H1 (cell line): Measurements from ENCODE around the gene HBS1L. TPM values are rescaled to one million over a fixed set of nuclear protein-coding genes. Genes with fewer than 3 reads are reported as not detected.

Source experiments
- CTCF ChIA-PET: fragments of 300-600 bp; sonication (Branson Sonifier 250); formaldehyde crosslinking; loops from one replicate; lab custom pipeline; 2021; ENCODE audit not compliant: partially characterized antibody; lab: Charles Lee
- POLR2A ChIA-PET: fragments of 300-600 bp; sonication (Branson Sonifier 250); formaldehyde crosslinking; loops from one replicate; lab custom pipeline; 2021; ENCODE audit warnings: inconsistent platforms; ENCODE audit not compliant: partially characterized antibody; lab: Charles Lee
- DNase-seq, 2 experiments: peaks; one replicate each; pipeline versions ENCODE4 v3.0.0 to v3.0.0-alpha.2; 2010 to 2022; ENCODE audit warnings: low spot score in 2 of 2, low read depth in 1 of 2, mixed read lengths in 1 of 2
- FAIRE-seq: peaks from 2 replicates; lab custom pipeline; 2011; peaks lifted over from hg19 to GRCh38; lab: Jason Lieb, UNC
- H2AFZ ChIP-seq: 2 replicates; pipeline ENCODE4 v1.8.1; 2012; ENCODE audit warnings: low read length, inconsistent platforms
- H2AK5ac ChIP-seq: 2 replicates; pipeline ENCODE4 v1.6.1; 2013; ENCODE audit warnings: low read depth, low read length
- H2BK120ac ChIP-seq: replicated peaks from 2 replicates; pipeline ENCODE3; 2013; ENCODE audit warnings: low read depth, low read length, inconsistent platforms
- H2BK12ac ChIP-seq: 2 replicates; pipeline ENCODE4 v1.6.1; 2013; ENCODE audit warnings: low read depth, low read length
- H2BK15ac ChIP-seq: 2 replicates; pipeline ENCODE4 v1.6.1; 2013; ENCODE audit warnings: low read length
- H2BK20ac ChIP-seq: 2 replicates; pipeline ENCODE4 v1.6.1; 2013; ENCODE audit warnings: low read length
- H2BK5ac ChIP-seq: 2 replicates; pipeline ENCODE4 v1.6.1; 2013; ENCODE audit warnings: low read depth, low read length
- H3K14ac ChIP-seq: 2 replicates; pipeline ENCODE4 v1.6.1; 2013; ENCODE audit warnings: inconsistent platforms; ENCODE audit not compliant: insufficient read length
- H3K18ac ChIP-seq: 2 replicates; pipeline ENCODE4 v1.6.1; 2013; ENCODE audit warnings: low read length; ENCODE audit errors: extremely low read depth
- H3K23ac ChIP-seq: 2 replicates; pipeline ENCODE4 v1.6.1; 2013; ENCODE audit warnings: inconsistent platforms; ENCODE audit not compliant: insufficient read length
- H3K23me2 ChIP-seq: 2 replicates; pipeline ENCODE4 v1.6.1; 2013; ENCODE audit warnings: low read depth, low read length
- H3K27ac ChIP-seq: 2 replicates; pipeline ENCODE4 v1.6.1; 2011; ENCODE audit warnings: low read depth, low read length, inconsistent platforms
- H3K27me3 ChIP-seq, 4 experiments: replicated peaks in 1 of 4; 1 replicate in 1 of 4; 2 replicates in 3 of 4; pipeline versions ENCODE4 v1.6.1 to v1.8.1; 2011 to 2013; ENCODE audit warnings: low read length in 3 of 4, mild to moderate bottlenecking in 3 of 4, inconsistent platforms in 2 of 4, mixed read lengths in 2 of 4, moderate library complexity in 1 of 4; ENCODE audit not compliant: control insufficient read depth in 3 of 4, insufficient read depth in 3 of 4; ENCODE audit errors: extremely low read depth in 1 of 4
- H3K36me3 ChIP-seq, 4 experiments: 2 replicates each; pipeline versions ENCODE4 v1.6.1 to v1.8.1; 2011 to 2013; ENCODE audit warnings: mild to moderate bottlenecking in 4 of 4, low read length in 3 of 4, moderate library complexity in 2 of 4, control low read depth in 1 of 4, inconsistent platforms in 1 of 4; ENCODE audit not compliant: insufficient read depth in 4 of 4, control insufficient read depth in 2 of 4
- H3K4ac ChIP-seq: replicated peaks from 2 replicates; pipeline ENCODE3; 2013; ENCODE audit warnings: low read length, low read depth, mixed read lengths, inconsistent platforms; ENCODE audit not compliant: insufficient read length
- H3K4me1 ChIP-seq, 4 experiments: replicated peaks in 1 of 4; 1 replicate in 1 of 4; 2 replicates in 3 of 4; pipeline versions ENCODE4 v1.6.1 to v1.8.1; 2011 to 2013; ENCODE audit warnings: low read length in 3 of 4, inconsistent platforms in 2 of 4, mixed read lengths in 1 of 4; ENCODE audit not compliant: insufficient read depth in 4 of 4, control insufficient read depth in 3 of 4
- H3K4me2 ChIP-seq, 2 experiments: 2 replicates each; pipeline versions ENCODE4 v1.6.1 to v1.8.1; 2011 to 2013; ENCODE audit warnings: low read depth in 2 of 2, low read length in 2 of 2, control low read depth in 1 of 2, inconsistent platforms in 1 of 2, mild to moderate bottlenecking in 1 of 2; ENCODE audit not compliant: insufficient read depth in 1 of 2
- H3K4me3 ChIP-seq, 4 experiments: fragments of 200-600, 300-600 bp in 1 of 4; sonication (generic), shearing (Covaris generic), sonication (Bioruptor Twin) in 1 of 4; 2 replicates each; pipeline versions ENCODE4 v1.5.1 to v1.8.1; 2011 to 2016; ENCODE audit warnings: low read length in 4 of 4, low read depth in 3 of 4, control low read depth in 2 of 4, inconsistent platforms in 2 of 4, mild to moderate bottlenecking in 2 of 4, mixed read lengths in 1 of 4, moderate library complexity in 1 of 4; ENCODE audit not compliant: insufficient read depth in 2 of 4; ENCODE audit errors: extremely low read depth in 1 of 4
- H3K56ac ChIP-seq: replicated peaks from 2 replicates; pipeline ENCODE3; 2013; ENCODE audit warnings: low read depth, mild to moderate bottlenecking, mixed read lengths, low read length, inconsistent platforms; ENCODE audit not compliant: insufficient read length
- H3K79me1 ChIP-seq: 2 replicates; pipeline ENCODE4 v1.6.1; 2013; ENCODE audit warnings: low read depth, low read length, control low read depth
- H3K79me2 ChIP-seq, 2 experiments: 2 replicates each; pipeline versions ENCODE4 v1.6.1 to v1.8.1; 2012 to 2013; ENCODE audit warnings: low read length in 2 of 2, mild to moderate bottlenecking in 2 of 2, inconsistent platforms in 1 of 2; ENCODE audit not compliant: insufficient read depth in 2 of 2, control insufficient read depth in 1 of 2
- H3K9ac ChIP-seq, 4 experiments: replicated peaks in 1 of 4; 1 replicate in 1 of 4; 2 replicates in 3 of 4; pipeline versions ENCODE4 v1.6.1 to v1.8.1; 2011 to 2013; ENCODE audit warnings: low read depth in 3 of 4, low read length in 3 of 4, control low read depth in 2 of 4, mild to moderate bottlenecking in 2 of 4, moderate library complexity in 2 of 4, inconsistent platforms in 1 of 4; ENCODE audit errors: extremely low read depth in 1 of 4
- H3K9me3 ChIP-seq, 2 experiments: 2 replicates each; pipeline versions ENCODE4 v1.6.1 to v1.8.1; 2012 to 2013; ENCODE audit warnings: mild to moderate bottlenecking in 2 of 2, moderate library complexity in 2 of 2, control low read depth in 1 of 2, inconsistent platforms in 1 of 2, low read depth in 1 of 2, low read length in 1 of 2, mixed read lengths in 1 of 2; ENCODE audit not compliant: insufficient read depth in 2 of 2
- H4K20me1 ChIP-seq, 2 experiments: replicated peaks in 1 of 2; 2 replicates each; pipeline versions ENCODE3 to v1.8.1; 2011 to 2013; ENCODE audit warnings: inconsistent platforms in 2 of 2, low read length in 2 of 2, mild to moderate bottlenecking in 1 of 2; ENCODE audit not compliant: insufficient read depth in 2 of 2, control insufficient read depth in 1 of 2
- H4K5ac ChIP-seq: 2 replicates; pipeline ENCODE4 v1.6.1; 2013; ENCODE audit warnings: low read length, low read depth, mixed read lengths, inconsistent platforms; ENCODE audit not compliant: insufficient read length
- H4K8ac ChIP-seq: 2 replicates; pipeline ENCODE4 v1.8.0; 2013; ENCODE audit warnings: mild to moderate bottlenecking, moderate library complexity, low read length, inconsistent platforms; ENCODE audit not compliant: insufficient read depth; ENCODE audit errors: extremely low read depth
- H4K91ac ChIP-seq: replicated peaks from 2 replicates; pipeline ENCODE3; 2013; ENCODE audit warnings: low read length, mixed read lengths, inconsistent platforms; ENCODE audit not compliant: insufficient read length
- ATF2 ChIP-seq: IDR thresholded peaks from 2 replicates; pipeline ENCODE4 v1.6.1; 2012; ENCODE audit warnings: low read length, inconsistent platforms
- BACH1 ChIP-seq: IDR thresholded peaks from 2 replicates; pipeline ENCODE4 v1.6.1; 2012; ENCODE audit warnings: low read length, improper control_type of control experiment
- CTCF ChIP-seq, 3 experiments: IDR thresholded peaks; 1 replicate in 2 of 3; 2 replicates in 1 of 3; pipeline versions ENCODE4 v1.5.1 to v1.6.1; 2011; ENCODE audit warnings: low read length in 3 of 3, mild to moderate bottlenecking in 3 of 3, inconsistent platforms in 2 of 3, low read depth in 1 of 3, moderate library complexity in 1 of 3; ENCODE audit not compliant: insufficient read depth in 1 of 3; ENCODE audit errors: control extremely low read depth in 1 of 3
- JUN ChIP-seq: IDR thresholded peaks from 2 replicates; pipeline ENCODE4 v1.6.1; 2011; ENCODE audit warnings: low read depth, mild to moderate bottlenecking, improper control_type of control experiment, low read length
- MAFK ChIP-seq: IDR thresholded peaks from 2 replicates; pipeline ENCODE4 v1.6.1; 2012; ENCODE audit warnings: low read depth, mild to moderate bottlenecking, improper control_type of control experiment, low read length
- POU5F1 ChIP-seq: IDR thresholded peaks from 2 replicates; pipeline ENCODE4 v1.6.1; 2011; ENCODE audit warnings: low read depth, mild to moderate bottlenecking, low read length, moderate library complexity
- SIN3A ChIP-seq, 2 experiments: IDR thresholded peaks in 1 of 2; conservative IDR thresholded peaks in 1 of 2; 2 replicates each; pipeline ENCODE4 v1.6.1; 2011 to 2012; ENCODE audit warnings: low read length in 2 of 2, improper control_type of control experiment in 1 of 2, low read depth in 1 of 2, mild to moderate bottlenecking in 1 of 2
- SUZ12 ChIP-seq: fragments of 200-600 bp; sonication (generic); IDR thresholded peaks from 2 replicates; pipeline ENCODE4 v1.6.1; 2012; ENCODE audit warnings: mild to moderate bottlenecking, inconsistent platforms, low read length, moderate library complexity, mixed read lengths
- TAF7 ChIP-seq: optimal IDR thresholded peaks from 2 replicates; pipeline ENCODE3; 2011; ENCODE audit warnings: low read depth, mild to moderate bottlenecking, inconsistent platforms, low read length, moderate library complexity, borderline replicate concordance
- TCF12 ChIP-seq: IDR thresholded peaks from 2 replicates; pipeline ENCODE4 v1.6.1; 2011; ENCODE audit warnings: low read depth, mild to moderate bottlenecking, low read length
- WGBS, 2 experiments: shearing (Covaris generic) in 1 of 2; methylation state at CpG; one replicate each; pipeline versions ENCODE4 v1.1.6 to v1.1.7; 2013 to 2015; ENCODE audit warnings: low lambda C conversion rate in 2 of 2, mixed read lengths in 2 of 2, inconsistent platforms in 1 of 2, low coverage in 1 of 2, missing lambda C conversion rate in 1 of 2; ENCODE audit not compliant: insufficient replicate concordance in 2 of 2, insufficient coverage in 1 of 2, insufficient read length in 1 of 2; ENCODE audit errors: extremely low coverage in 1 of 2, missing lambda C conversion rate in 1 of 2; 5-methylcytosine and 5-hydroxymethylcytosine counted together
- polyA plus RNA-seq, 7 experiments: library from polyadenylated mRNA; depleted of rRNA in 3 of 7; stranded (reverse) in 5 of 7; unstranded in 2 of 7; fragments of >200 nt in 5 of 7; fragments of 200-250 nt in 2 of 7; gene quantifications; 1 replicate in 5 of 7; 2 replicates in 1 of 7; 4 replicates in 1 of 7; pipeline versions ENCODE4 v1.2.1 to v1.2.3, GENCODE V29; 2011 to 2013; ENCODE audit warnings: missing spikeins in 2 of 7, mixed read lengths in 2 of 7
- total RNA-seq: library from RNA; stranded (reverse); fragmentation: NEBNext Ultra II Directional; extraction: Animal tissue kit (Norgen Biotek cat#: 25700); gene quantifications from 2 replicates; pipeline ENCODE4 v1.2.1, GENCODE V29; 2021

The HBS1L gene
- total and polyA plus RNA-seq, 2 of the 8 experiments (the other 6 are each of a cell fraction or from before 2014, with no cell fraction given), result 28.1 to 97.1 TPM

- H3K27me3 ChIP-seq, result no peaks in the 10 kb centered on the region
- CTCF ChIA-PET, result interaction anchor here (0.6 to 1.3 kb wide), 3 partner anchors 10 to 52 kb away, joined by 3 to 5 read pairs (median 3); no protein-coding TSS in a partner anchor
- H2BK120ac ChIP-seq, result no peak overlapping the region
- H2BK12ac ChIP-seq, result no peak overlapping the region
- no peaks in the 10 kb centered on the region for H3K9me3 ChIP-seq
- no peak overlapping the region for H3K18ac ChIP-seq
- H3K4me3 ChIP-seq, result no peak overlapping the region
- no peak overlapping the region for H3K27ac ChIP-seq
- H3K79me2 ChIP-seq, result no peaks in the 10 kb centered on the region
- POLR2A ChIA-PET, result no interaction called here
- peaks cover 0 to 25% (median 6%) of the 10 kb centered on the region in 4 experiments; a peak in 5 of 8 replicates for H3K36me3 ChIP-seq
- no peak overlapping the region for H3K56ac ChIP-seq
- H3K4me2 ChIP-seq, result no peak overlapping the region
- no peak overlapping the region for H2BK15ac ChIP-seq
- no peak overlapping the region for H4K91ac ChIP-seq
- H3K79me1 ChIP-seq, result no peaks in the 10 kb centered on the region
- no peak overlapping the region for H2BK20ac ChIP-seq
- DNase-seq (no peak), FAIRE-seq (no peak)
- no peak overlapping the region for H3K4ac ChIP-seq
- H4K5ac ChIP-seq, result no peak overlapping the region
- H3K14ac ChIP-seq, result no peak overlapping the region
- no peak overlapping the region for H2AK5ac ChIP-seq
- no peaks in the 10 kb centered on the region for H4K20me1 ChIP-seq
- H4K8ac ChIP-seq, result no peak overlapping the region
- no peak overlapping the region for H2BK5ac ChIP-seq
- no peaks in the 10 kb centered on the region; the same call in 1 of the 2 replicates for H3K23me2 ChIP-seq
- H3K4me1 ChIP-seq, result no peaks in the 10 kb centered on the region; a peak in 1 of 7 replicates
- H3K23ac ChIP-seq, result no peak overlapping the region
- H2AFZ ChIP-seq, result no peak overlapping the region
- H3K9ac ChIP-seq, result no peak overlapping the region
- WGBS, 2 experiments, result 97% methylated on average over 6 of the region's 6 CpGs; no CpG with 5 or more reads in 1 of the 2 experiments
- no peak for TF ChIP-seq CTCF (IDR thresholded peaks at IDR 0.05; ENCODE audit: control extremely low read depth in 1 of 3, insufficient read depth in 1 of 3, low read depth in 1 of 3, low read length in 3 of 3)
- no peak for TF ChIP-seq BACH1
- TF ChIP-seq MAFK, result no peak
- TF ChIP-seq JUN, result no peak
- TF ChIP-seq SIN3A (conservative IDR thresholded peaks at IDR 0.05 in 1 of 2, IDR thresholded peaks at IDR 0.05 in 1 of 2; ENCODE audit: low read depth in 1 of 2, low read length in 2 of 2), result no peak
- no peak for TF ChIP-seq POU5F1
- TF ChIP-seq TCF12, result no peak
- TF ChIP-seq SUZ12, result no peak
- TF ChIP-seq ATF2, result no peak
- no peak for TF ChIP-seq TAF7
These were observed 62.5 kb downstream of the HBS1L start for GRCh38 chr6:134992155-134992554.
